Left ventricle myocardium inferior (tissue), 1 donor: Measurements from ENCODE around the gene NABP1. TPM values are rescaled to one million over a fixed set of nuclear protein-coding genes. Genes with fewer than 3 reads are reported as not detected.

ENCODE experiments used
- DNase-seq: peaks from one replicate; pipeline ENCODE4 v3.0.0-alpha.2; 2020
- H3K27ac ChIP-seq: fragments of 200-600 bp; replicated peaks from 2 replicates; pipeline ENCODE4 v1.8.0; 2021
- H3K27me3 ChIP-seq: fragments of 200-600 bp; 2 replicates; pipeline ENCODE4 v1.8.0; 2021; ENCODE audit warnings: low read depth
- H3K36me3 ChIP-seq: fragments of 200-600 bp; 2 replicates; pipeline ENCODE4 v1.8.0; 2021
- H3K4me1 ChIP-seq: fragments of 200-600 bp; 2 replicates; pipeline ENCODE4 v1.8.0; 2021
- H3K4me3 ChIP-seq: fragments of 200-600 bp; 2 replicates; pipeline ENCODE4 v1.8.0; 2021; ENCODE audit warnings: mild to moderate bottlenecking, moderate library complexity
- H3K9me3 ChIP-seq: fragments of 200-600 bp; replicated peaks from 2 replicates; pipeline ENCODE4 v1.8.0; 2021
- CTCF ChIP-seq: fragments of 200-600 bp; IDR thresholded peaks from 2 replicates; pipeline ENCODE4 v1.8.0; 2021; ENCODE audit warnings: antibody characterized with exemption, mild to moderate bottlenecking, borderline replicate concordance
- intact Hi-C: fragments of 100-400 bp; cut with micrococcal nuclease; formaldehyde crosslinking; loops from one replicate; pipeline ENCODE4 v1.11.0; 2022
- total RNA-seq: library from RNA; stranded (reverse); fragmentation: NEBNext Ultra II Directional; extraction: Animal tissue kit (Norgen Biotek cat#: 25700); gene quantifications from one replicate; pipeline ENCODE4 v1.2.1, GENCODE V29; 2021
- donor health status: DM: no; HTN: yes; CAD: no; lungs with severe emphysema.

NABP1 gene
- total RNA-seq, 1 donor from 2014 or later, result 3.3 TPM

- H3K9me3 ChIP-seq, result no peaks in the 10 kb centered on the region
- no peaks in the 10 kb centered on the region for H3K36me3 ChIP-seq
- no peaks in the 10 kb centered on the region for H3K4me1 ChIP-seq
- no peaks in the 10 kb centered on the region for H3K27me3 ChIP-seq
- TF ChIP-seq CTCF, result no peak
- DNase-seq, result no peak
- no peak overlapping the region for H3K4me3 ChIP-seq
- intact Hi-C loops, result no loop called here
- no peak overlapping the region for H3K27ac ChIP-seq
These were observed 24.1 kb upstream of the NABP1 start for GRCh38 chr2:191653667-191654391.

- TF ChIP-seq CTCF, result no peak
- Histone ChIP-seq H3K4me1 (no peaks in the 10 kb centered on the region), H3K9me3 (no peaks in the 10 kb centered on the region), H3K27me3 (no peaks in the 10 kb centered on the region), H3K4me3 (no peak overlapping the region), H3K36me3 (no peaks in the 10 kb centered on the region), H3K27ac (peak overlapping the region; percentile 59)
- DNase-seq, result no peak
- intact Hi-C loops, result no loop called here
These were observed 21.5 kb upstream of the NABP1 start for GRCh38 chr2:191656391-191656790.

- H3K27me3 ChIP-seq, result no peaks in the 10 kb centered on the region
- peak overlapping the region; percentile 59 for H3K27ac ChIP-seq
- DNase-seq, result no peak
- TF ChIP-seq CTCF, result no peak
- no peaks in the 10 kb centered on the region for H3K4me1 ChIP-seq
- intact Hi-C loops, result no loop called here
- no peaks in the 10 kb centered on the region for H3K9me3 ChIP-seq
- no peaks in the 10 kb centered on the region for H3K36me3 ChIP-seq
- no peak overlapping the region for H3K4me3 ChIP-seq
These were observed 21.1 kb upstream of the NABP1 start for GRCh38 chr2:191656792-191657191.

DNA sequence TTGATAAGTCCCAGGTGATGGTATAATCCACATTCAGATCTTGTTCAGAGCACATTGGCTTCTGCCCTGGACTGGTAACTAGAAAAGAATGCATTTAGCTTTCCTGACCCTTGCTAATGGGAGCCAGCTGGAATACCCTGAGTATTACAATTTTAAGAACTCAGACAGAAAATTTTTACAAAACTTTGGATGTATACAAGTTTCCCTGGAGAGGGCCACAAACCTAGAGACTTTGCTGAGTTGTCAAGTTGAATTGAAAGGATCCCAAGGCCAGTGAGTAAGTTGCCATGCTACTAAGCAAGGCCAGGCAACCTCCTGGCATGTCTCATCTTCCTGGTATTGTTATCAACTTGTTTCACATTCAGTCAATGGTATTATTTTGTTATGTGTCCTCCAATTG is 20.0 kb upstream of the NABP1 start:
- no peak for DNase-seq
- intact Hi-C loops, result no loop called here
- no peaks in the 10 kb centered on the region for H3K27me3 ChIP-seq
- H3K36me3 ChIP-seq, result no peaks in the 10 kb centered on the region
- H3K27ac ChIP-seq, result no peak overlapping the region
- no peaks in the 10 kb centered on the region for H3K4me1 ChIP-seq
- no peaks in the 10 kb centered on the region for H3K9me3 ChIP-seq
- no peak overlapping the region for H3K4me3 ChIP-seq
- no peak for TF ChIP-seq CTCF

GRCh38 chr2:191659198-191659597 is 18.7 kb upstream of the NABP1 start:
- no peaks in the 10 kb centered on the region for H3K4me1 ChIP-seq
- H3K27me3 ChIP-seq, result no peaks in the 10 kb centered on the region
- intact Hi-C loops, result no loop called here
- DNase-seq, result no peak
- no peaks in the 10 kb centered on the region for H3K36me3 ChIP-seq
- no peak overlapping the region for H3K27ac ChIP-seq
- H3K9me3 ChIP-seq, result no peaks in the 10 kb centered on the region
- TF ChIP-seq CTCF, result no peak
- no peak overlapping the region for H3K4me3 ChIP-seq

DNA sequence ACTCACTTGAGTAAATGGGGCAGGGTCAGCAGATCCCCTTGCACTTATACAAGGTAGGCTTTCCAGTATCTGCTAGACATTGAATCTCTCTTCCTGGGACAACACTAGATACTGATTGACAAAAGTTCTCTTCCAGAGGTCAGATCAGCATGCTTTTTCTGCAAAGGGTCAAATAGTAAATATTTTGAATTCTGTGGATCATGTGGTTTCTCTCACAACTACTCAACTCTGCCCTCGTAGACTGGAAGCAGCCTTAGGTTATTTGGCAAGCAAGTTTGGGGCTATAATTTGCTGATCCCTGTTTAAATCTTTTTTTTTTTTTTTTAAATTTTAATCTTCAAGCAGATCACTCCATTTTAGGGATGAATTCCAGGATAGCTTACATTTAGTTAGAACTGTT is 17.4 kb upstream of the NABP1 start:
- intact Hi-C loops, result no loop called here
- DNase-seq, result no peak
- Histone ChIP-seq H3K9me3 (no peaks in the 10 kb centered on the region), H3K4me3 (no peak overlapping the region), H3K27me3 (no peaks in the 10 kb centered on the region), H3K36me3 (no peaks in the 10 kb centered on the region), H3K4me1 (no peaks in the 10 kb centered on the region), H3K27ac (no peak overlapping the region)
- no peak for TF ChIP-seq CTCF
